ENCODE data around the gene UBR3.

DNA sequence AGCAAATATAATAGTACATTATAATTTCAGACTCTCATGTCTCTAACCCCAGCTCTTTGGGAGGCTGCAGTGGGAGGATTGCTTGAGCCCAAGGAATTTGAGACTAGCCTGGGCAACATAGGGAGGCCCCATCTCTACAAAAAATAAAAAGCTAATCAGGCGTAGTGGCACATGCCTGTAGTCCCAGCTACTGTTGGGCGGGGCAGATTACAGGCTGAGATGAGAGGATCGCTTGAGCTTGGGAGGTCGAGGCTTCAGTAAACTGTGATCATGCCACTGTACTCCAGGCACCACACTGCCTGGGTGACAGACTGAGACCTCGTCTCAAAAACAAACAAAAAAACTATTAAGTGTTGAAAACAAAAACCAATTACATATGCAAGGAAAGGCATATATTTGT, 227.7 kb downstream of the UBR3 start:
- TF ChIP-seq, protein P1, sequence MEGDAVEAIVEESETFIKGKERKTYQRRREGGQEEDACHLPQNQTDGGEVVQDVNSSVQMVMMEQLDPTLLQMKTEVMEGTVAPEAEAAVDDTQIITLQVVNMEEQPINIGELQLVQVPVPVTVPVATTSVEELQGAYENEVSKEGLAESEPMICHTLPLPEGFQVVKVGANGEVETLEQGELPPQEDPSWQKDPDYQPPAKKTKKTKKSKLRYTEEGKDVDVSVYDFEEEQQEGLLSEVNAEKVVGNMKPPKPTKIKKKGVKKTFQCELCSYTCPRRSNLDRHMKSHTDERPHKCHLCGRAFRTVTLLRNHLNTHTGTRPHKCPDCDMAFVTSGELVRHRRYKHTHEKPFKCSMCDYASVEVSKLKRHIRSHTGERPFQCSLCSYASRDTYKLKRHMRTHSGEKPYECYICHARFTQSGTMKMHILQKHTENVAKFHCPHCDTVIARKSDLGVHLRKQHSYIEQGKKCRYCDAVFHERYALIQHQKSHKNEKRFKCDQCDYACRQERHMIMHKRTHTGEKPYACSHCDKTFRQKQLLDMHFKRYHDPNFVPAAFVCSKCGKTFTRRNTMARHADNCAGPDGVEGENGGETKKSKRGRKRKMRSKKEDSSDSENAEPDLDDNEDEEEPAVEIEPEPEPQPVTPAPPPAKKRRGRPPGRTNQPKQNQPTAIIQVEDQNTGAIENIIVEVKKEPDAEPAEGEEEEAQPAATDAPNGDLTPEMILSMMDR (conservative IDR thresholded peaks at IDR 0.05; ENCODE audit: low read depth, low read length) = no peak
- TF ChIP-seq RFX5 (IDR thresholded peaks at IDR 0.05; ENCODE audit: low read depth, low read length) = no peak
